GM12891 (cell line): ENCODE results near the gene SLC25A38.

Experiments used
- POLR2A ChIP-seq: IDR thresholded peaks from 2 replicates; pipeline ENCODE4 v1.6.1; 2011; ENCODE audit warnings: low read depth, low read length, control low read depth
- POLR2AphosphoS5 ChIP-seq: IDR thresholded peaks from 2 replicates; pipeline ENCODE4 v1.6.1; 2011; ENCODE audit warnings: low read depth, low read length, control low read depth
- TAF1 ChIP-seq: IDR thresholded peaks from 2 replicates; pipeline ENCODE4 v1.6.1; 2011; ENCODE audit warnings: low read depth, low read length, control low read depth

DNA sequence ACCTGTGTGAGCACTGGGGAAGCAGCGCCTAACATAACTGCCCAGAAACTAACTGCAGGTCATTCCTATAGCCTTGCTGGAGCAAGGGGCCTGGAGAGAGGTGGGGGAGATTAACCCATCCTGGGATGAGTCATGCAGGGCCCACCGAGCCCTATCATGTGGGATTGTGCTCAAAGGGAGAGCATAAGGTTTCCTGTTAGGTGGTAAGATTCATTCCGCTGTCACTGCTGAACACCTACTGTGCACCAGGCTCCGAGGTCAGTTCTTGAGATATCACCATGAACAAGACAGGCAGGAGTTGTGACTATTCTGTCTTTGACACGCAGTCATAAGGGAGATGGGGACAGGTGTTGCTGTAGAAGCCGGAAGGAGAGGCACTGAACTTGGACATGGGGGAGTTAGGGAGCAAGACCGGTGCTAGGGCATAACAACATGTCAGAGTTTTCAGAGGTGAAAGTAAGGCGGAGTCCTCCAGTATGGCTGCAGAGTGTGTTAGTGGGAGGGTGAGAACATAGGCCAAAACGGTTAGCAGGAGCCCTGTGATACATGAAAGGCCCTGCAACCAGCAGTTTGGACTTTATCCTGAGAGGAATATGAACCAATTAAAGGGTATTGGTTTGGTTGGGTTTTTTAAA is 2.4 kb downstream of the SLC25A38 start:
- no peak for TF ChIP-seq POLR2A
- TF ChIP-seq TAF1, result no peak
- TF ChIP-seq POLR2AphosphoS5, result no peak
